GM11168 (cell line): ENCODE data around the gene ATXN1.
"Not testable (repeated sequence)": the region's sequence is repeated elsewhere in the genome, so short reads cannot be mapped to it uniquely, and the experiment has no call there.

Experiments
- in situ Hi-C: fragments of 300-500 bp; cut with MboI; formaldehyde crosslinking; loops from one replicate; pipeline ENCODE4 v1.12.0; 2022; ENCODE audit warnings: low sequenced_read_pairs; ENCODE audit not compliant: unreplicated experiment

ATXN1 gene

DNA sequence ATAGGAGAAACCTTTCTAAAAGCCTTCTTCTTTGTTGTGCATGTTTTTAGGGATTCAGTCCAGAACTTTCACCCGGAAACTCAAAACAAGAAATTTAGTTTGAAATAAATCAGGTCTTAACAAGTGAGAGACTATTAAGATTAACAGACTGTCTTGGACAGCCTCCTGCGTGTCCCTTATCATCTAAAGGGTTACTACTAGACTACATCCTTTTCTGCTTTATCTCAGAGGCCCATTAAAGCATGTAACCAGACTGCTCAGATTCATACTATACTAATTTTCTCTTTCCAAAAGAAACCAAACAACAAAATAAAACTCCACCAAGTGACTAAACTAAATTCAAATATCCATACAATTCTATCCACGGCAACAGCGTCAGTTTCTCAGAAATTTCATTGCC, 349.1 kb downstream of the ATXN1 start:
- in situ Hi-C loops = no loop called here

DNA sequence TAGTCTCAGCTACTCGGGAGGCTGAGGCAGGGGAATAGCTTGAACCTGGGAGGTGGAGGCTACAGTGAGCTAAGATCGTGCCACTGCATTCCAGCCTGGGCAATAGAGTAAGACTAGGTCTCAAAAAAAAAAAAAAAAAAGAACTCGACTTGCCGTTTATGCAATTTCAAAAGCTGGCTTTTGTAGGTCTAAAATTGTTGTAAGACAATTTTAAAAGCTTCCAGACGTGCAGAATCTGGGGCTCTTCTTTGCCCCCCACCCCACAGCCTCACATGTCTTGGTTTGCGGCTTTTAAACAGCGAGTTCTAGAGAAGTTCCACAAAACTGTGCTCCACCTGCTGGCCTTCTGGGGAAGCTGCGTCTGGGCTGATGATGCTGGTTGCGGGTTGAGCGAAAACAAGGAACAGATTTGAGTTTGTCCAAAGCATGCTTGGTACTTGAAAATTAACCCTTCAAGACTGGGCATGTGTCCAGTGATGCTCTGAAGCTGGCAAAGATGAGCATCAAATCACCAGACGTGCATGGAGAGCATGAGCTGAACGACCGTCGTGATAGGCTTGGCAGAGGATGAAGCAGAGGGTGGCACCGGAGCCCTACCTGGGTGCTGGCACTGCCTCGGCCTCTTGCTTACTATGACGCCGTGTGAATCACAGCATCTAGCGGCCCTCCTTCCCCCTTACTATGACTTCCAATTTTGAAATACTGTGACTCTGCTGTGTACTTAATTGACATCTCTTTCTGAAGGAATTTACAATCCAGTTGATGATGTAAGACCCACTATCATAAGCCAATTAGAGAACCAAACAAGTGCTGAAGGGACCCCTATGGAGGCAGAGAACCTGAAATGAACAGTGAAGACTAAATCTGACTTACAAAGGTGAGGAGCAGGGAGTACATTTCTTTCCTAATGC, 351.5 kb downstream of the ATXN1 start:
- in situ Hi-C loops = no loop called here

DNA sequence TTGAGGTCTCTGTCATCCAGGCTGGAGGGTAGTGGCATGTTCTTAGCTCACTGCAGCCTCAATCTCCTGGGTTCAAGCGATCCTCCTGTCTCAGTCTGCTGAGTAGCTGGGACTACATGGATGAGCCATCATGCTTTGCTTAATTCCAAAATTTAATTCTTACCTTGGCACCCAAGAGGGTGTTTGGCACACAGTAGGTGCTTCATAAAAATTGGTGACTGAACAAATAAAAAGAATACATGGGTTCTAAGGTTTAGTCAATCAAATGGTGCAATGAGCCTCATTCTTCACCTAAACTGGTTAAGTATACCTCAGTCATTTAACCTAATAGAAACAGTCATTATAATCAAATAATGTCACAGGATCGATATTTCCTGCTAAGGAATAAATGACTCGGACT, 352.5 kb downstream of the ATXN1 start:
- in situ Hi-C loops = no loop called here

DNA sequence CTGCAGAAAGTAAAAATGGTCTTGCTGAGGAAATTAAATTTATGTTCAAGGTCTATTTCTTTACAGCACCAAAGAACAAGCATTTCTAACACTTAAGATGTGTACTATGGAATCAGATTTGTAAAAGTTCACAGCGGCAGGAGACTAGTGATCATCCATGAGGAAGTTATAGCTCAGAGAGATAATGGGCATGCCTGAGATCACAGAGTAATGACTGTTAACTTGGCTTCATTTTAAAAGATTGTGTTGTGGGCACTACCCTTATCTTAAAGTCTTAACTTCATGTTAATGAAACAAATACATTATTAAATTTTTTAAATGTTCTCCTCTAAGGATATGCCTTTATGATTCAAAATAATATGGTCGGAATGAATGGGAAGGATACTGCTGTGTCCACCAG, 354.3 kb downstream of the ATXN1 start:
- in situ Hi-C loops = no loop called here

DNA sequence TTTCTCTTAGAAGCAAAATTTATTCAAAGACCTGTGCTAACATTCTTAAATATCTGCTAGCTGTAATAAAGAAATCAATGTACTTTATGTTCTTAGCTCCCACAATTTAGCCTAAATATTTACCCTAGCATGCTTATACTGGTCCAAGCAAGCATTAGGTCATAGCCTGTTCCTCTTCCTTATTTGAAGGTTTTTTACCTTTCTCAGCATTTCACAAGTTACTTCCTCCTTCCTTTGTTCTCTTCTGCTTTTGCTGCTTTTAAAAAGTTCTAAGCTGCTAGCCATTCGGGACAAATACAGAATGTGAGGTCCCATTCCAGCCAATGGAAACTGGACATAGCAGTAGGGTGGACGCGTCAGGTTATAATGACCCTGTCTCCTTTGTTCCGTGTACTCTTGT, 354.7 kb downstream of the ATXN1 start:
- in situ Hi-C loops = not testable (repeated sequence)

DNA sequence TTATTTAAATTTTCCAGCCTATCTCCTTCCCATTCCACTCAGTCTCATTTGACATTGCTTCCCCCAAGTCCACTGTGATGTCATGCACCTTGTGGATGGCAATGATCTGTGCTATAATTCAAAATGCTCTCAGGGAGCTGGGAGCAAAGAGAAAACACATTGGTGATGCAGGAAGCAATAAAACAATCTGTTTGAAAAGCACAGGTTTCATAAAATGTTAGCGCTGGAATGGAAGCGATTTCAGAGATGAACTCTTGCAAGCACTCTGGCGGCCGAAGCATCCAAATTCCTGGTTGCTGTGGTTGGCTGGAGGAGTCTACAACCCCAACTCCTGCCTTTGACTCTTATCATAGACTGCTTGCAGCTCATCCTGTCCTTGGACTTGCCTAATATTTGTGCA, 355.9 kb downstream of the ATXN1 start:
- in situ Hi-C loops = no loop called here

DNA sequence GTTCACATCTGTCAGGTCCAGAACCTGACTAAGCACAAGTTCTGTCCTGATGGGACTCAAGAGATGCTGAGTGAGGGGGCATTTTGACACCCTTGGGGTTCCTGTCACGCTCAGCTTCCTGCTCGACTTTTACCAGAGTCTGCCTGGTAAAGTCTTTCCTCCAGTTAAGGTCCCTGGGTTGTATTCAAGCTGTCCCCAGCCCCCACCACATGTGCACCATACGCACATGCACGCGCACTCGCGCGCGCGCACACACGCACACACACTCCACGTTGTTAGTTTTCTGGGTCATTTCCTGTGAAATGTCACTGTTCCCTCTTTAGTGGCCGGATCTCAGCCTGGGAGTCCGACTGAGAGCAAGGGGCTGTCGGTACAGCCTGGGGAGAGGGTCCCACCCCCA, 356.8 kb downstream of the ATXN1 start:
- in situ Hi-C loops = no loop called here

DNA sequence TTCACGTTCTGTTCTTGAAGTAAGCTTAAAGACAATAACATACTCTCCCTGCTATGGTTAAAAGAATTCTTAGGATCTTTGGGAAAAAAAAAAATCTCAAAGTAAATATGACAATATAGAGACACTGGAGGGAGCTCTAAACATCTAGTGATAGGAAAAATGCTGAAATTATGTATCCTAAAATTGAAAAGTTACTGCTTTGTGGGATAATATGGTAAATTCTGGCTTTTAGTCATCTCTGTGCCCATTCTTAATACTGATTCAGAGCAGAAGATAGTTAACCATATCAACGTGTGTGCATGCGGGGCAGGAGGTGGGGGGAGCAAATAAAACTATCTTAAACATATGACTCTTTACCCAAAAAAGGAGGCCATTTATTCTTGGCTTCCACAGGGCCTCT, 357.4 kb downstream of the ATXN1 start:
- in situ Hi-C loops = no loop called here

DNA sequence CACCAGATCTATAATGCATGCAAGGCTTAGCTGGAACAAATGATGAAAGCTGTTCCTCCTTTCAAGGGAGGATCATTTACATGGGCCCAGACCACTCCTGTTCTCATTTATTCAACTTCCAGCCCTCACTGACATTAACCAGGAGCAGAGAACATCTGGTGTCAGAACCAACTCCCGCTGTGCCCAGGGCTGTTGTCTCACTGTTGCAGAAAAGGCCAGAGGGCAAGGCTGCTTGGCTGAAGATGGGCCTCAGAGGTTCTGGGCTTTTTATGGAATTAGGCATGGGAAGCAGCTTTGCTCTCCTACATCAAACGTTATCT, 358.7 kb downstream of the ATXN1 start:
- in situ Hi-C loops = no loop called here

DNA sequence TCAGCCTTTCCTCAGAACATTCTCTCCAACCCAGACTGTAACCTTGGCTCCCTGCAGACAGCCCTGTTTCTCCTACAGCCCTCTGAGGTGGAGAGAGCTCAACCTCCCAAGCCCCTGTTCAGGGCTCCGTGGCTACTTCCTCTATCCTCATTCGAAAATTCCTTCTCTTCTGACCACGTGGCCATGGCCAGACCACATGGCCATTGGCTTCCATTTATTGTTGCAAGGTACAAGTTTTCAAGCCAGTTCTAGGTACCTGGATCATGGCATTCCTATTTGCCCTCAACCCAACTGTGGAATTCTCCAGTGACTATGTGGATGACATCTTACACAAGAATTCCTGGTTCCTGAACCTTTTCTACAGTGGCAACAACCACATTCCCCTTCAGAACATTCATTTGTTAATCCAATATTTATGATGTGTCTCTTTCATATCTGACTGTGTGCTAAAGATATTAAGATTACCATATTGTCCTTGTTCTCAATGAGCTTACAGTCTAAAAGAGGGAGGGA, 361.0 kb downstream of the ATXN1 start:
- in situ Hi-C loops = no loop called here

DNA sequence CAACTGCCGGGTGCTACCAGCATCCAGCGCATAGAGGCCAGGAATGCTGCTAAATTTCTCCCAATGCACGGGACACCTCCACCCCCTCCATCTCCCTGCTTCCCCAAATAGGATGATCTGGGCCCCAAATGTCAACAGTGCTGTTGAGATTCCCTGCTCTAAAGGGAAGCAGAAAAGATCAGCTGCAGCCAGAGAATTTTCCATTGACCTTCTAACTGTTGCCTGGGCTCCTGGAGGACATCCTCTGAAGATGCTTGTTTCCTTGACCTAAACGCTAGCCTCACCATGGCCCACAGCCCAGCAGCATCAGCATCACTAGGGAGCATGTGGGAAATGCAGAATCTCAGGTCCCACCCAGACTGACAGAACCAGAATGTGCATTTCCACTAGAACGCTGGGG, 361.6 kb downstream of the ATXN1 start:
- in situ Hi-C loops = no loop called here

DNA sequence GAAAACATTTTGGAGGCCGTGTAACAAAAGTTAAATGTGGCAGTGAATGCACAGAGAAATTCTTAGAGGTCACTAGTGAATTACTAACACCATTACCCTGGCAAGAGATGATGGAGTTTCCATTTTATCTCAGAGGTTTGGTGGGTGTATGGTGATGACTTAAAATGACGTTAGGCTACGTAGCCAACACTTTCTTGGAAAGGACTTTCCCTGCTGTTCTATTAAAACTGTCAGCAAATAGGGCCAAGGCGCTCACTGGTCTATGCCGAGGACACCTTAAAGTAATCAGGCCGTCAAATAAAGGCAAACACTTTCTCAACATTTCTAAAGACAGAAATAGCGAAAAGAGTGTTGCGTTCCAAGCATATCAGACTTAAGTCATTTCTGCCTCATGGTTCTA, 362.1 kb downstream of the ATXN1 start:
- in situ Hi-C loops = no loop called here

DNA sequence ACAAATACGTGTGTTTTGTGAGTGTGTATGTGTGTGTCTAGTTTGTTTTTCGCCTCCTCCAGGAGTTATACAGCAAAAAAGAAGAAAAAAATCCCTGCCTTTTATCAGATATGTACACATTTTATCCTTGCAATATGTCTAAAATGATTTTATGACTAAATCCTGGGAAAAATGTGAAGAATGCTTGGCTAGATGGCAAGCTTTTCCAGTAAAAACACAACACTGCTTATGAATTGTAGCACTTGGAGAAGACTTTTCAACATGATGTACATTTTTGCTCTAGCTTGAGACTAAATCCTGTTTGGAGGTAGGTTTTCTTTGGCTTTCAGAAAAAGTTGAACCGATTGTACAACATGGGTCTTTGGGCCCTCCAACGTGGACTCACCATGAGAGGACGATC, 362.7 kb downstream of the ATXN1 start:
- in situ Hi-C loops = no loop called here

DNA sequence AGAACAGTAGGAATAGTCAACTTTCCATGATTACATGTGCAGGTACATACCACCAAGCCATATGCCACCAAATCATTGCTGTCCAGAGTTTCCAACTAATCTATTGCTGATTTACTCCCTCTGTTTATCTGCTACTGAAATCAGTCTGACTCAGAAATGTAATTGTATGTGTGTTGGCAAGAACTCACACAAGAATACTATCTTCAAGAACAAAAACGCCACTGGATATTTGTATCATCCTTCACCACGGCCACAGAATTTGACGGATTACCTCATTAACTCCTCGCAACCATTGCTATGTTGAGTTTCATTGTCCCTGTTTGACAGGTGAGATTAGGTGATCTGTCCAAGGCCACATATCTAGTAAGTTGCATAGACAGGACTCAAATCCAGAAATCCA, 363.6 kb downstream of the ATXN1 start:
- in situ Hi-C loops = no loop called here

DNA sequence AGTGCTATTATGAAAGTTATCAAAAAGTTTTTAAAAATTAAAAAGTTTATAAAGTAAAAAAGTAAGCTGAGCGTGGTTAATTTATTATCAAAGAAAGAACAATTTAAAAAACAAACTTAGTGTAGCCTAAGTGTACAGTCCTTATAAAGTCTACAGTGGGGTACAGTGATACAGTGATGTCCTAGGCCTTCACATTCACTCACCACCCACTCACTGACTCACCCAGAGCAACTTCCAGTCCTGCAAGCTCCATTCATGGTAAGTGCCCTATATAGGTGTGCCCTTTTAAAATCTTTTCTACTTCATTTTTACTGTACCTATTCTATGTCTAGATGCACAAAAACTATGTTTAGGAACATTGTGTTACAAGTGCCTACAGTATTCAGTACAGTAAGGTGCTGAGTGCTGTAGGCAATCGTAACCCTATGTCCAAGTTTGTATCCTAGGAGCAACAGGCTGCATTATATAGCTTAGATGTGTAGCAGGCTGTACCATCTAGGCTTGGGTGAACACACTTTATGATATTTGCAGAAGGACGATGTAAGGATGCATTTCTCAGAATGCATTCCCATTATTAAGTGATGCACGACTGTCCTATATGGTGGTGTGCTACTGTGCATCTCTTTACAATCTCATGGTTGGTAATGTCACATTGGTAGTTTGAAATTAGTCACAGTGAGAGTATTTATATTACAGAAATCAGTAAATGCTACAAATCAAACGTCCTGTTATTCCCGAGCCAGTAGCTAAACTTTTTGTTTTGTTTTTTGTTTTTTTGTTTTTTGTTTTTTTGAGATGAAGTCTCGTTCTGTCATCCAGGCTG, 364.6 kb downstream of the ATXN1 start:
- in situ Hi-C loops = no loop called here

DNA sequence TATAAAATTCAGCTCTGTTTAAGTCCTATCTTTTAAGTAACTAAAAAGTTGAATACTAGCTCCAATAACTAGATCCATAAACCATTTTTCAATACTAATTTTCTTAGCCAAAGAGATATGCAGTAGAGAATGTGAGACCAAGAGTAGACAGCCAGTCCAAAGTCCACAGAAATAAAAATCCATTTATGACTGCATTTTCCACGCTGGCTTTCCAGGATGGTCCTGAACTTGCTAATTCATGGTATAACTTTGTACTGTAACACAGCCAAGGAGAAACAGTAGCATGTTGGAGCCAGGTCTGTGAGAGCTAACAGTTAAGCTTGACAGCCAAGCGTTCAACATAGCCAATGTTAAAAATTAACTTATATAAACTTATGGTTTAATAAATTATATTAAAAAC, 366.6 kb downstream of the ATXN1 start:
- in situ Hi-C loops = loop anchor here (5.0 kb wide), 1 partner anchor 52 kb away; no protein-coding TSS in a partner anchor

DNA sequence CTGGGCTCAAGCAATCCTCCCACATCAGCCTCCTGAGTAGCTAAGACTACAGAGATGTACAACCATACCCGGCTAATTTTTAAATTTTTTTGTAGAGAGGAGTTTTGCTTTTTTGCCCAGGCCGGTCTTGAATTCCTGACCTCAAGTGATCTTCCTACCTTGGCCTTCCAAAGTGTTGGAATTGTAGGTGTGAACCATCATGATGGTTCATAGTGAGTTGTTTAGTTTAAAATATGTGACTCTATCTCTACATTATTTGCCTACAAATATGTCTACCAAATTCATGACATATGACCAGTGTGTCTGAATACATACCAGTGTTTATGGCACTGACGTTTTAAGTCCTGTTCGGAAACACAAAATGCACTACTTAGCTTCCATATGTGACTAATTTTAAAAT, 367.9 kb downstream of the ATXN1 start:
- in situ Hi-C loops = loop anchor here (5.0 kb wide), 1 partner anchor 51 kb away; no protein-coding TSS in a partner anchor

DNA sequence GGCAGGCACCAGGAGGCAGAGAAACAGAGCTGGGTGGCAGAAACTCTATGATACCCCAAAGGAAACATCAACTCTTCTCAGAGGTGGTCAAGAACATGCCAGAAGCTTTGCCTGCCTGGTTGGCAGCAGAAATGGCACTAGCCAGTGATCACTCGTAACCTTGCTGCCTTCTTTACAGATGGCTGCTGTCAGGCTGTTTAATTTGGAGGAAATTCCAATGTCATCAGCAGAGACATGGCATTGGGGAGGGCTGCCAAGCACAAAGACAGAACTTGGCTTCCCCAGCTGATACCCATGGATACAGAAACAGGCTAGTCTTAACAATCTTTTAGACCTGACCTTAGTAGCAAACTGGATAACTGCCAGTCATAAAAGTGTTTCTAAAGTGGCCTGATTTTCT, 369.2 kb downstream of the ATXN1 start:
- in situ Hi-C loops = loop anchor here (5.0 kb wide), 1 partner anchor 50 kb away; no protein-coding TSS in a partner anchor

DNA sequence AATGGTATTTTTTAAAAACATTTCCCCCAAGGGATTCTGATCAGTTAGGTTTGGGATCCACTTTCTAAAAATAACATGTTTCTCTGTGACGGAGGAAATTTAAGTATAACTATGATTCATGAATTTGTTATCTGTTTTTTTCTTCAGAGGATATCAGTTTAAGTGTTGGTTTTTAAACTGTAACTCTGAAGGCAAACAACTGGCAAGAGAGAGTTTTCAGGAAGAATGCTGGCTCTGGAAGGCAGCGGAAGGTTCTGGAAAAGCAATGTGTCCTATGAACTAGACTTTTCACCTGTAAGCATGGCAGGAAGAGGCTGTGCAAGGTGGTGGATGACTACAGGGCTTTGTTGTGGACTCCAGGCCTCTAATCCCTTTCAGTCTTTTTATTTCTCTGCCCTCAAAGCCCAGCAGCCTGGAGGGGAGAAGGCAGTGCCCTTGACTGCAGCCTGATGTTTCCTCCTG, 369.8 kb downstream of the ATXN1 start:
- in situ Hi-C loops = loop anchor here (5.0 kb wide), 1 partner anchor 49 kb away; no protein-coding TSS in a partner anchor

DNA sequence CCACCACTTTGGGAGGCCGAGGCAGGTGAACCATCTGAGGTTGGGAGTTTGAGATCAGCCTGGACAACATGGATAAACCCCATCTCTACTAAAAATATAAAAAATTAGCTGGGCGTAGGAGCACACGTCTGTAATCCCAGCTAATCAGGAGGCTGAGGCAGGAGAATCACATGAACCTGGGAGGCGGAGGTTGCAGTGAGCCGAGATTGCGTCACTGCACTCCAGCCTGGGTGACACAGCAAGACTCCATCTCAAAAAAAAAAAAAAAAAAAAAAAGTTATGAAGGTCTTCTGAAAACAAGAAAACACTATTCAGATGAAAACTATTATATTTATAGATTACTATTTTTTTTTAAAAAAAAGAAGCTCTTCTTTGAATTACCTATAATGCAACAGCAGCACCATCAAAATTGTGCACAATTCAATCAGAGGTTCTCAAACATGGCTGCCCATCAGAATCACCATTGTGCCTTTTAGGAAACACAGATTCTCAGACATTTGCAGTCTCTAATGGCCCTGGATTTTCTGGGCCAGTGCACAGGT, 370.3 kb downstream of the ATXN1 start:
- in situ Hi-C loops = loop anchor here (5.0 kb wide), 1 partner anchor 49 kb away; no protein-coding TSS in a partner anchor

DNA sequence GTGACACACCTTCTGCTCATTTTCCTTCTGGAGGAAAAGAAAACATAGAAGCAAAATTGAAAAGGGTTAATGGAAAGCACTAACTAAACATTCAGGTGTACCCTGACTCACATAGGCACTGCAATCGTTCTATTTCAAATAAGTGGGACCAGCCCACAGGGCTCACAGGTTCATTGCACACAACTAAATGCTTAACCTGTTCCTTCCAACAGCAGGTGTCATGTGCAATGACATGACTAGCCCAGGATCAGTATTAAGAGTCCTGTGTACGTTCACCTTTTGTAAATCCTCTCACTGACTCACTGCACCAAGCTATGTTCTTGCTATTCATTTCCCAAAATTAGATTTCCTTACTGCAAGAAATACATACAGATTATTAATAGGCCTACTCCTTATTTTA, 371.6 kb downstream of the ATXN1 start:
- in situ Hi-C loops = loop anchor here (5.0 kb wide), 1 partner anchor 47 kb away; no protein-coding TSS in a partner anchor
